ENCODE data around the gene ARHGAP32.

ARHGAP32 gene

DNA sequence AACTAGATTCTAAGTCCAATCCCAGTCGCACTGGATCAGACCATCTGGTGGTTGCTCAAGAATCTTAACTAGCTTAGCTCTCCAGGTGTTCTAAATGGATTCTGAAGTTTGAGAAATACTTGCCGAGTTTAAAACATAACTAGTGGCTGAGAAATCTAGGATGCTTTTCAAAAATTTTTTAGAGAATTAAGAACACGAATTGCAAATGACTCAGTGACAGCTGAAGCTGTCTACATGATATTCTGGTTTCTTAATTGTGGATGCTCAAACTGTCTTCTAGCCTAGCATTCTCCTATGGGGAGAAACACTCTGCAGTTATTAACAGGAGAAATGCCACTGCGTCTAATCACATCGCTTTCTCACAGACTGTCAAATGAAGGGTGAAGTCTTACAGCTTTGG is 229.2 kb downstream of the ARHGAP32 start:
- DNase-seq (ENCODE audit: extremely low read depth in 1 of 2, low read depth in 1 of 2): no peak

DNA sequence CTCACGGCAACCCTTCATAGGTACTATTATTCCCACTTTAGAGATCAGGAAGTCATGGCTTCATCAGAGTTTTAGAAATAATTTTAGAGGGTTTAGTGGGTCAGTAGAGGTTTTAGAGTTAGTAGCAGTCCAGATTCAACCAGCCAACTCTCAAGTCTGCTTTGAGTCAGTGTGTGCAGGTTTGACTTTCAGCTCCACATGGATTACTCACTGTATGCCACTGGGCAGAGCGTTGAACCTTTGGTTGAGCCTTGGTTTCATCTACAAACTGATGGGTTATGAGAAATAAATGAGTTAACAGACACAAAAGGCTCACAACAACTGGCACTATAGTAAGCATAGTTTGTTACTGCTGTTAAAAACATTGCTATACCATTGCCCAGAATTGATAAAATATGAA is 230.5 kb downstream of the ARHGAP32 start:
- DNase-seq (ENCODE audit: extremely low read depth in 1 of 2, low read depth in 1 of 2): no peak

DNA sequence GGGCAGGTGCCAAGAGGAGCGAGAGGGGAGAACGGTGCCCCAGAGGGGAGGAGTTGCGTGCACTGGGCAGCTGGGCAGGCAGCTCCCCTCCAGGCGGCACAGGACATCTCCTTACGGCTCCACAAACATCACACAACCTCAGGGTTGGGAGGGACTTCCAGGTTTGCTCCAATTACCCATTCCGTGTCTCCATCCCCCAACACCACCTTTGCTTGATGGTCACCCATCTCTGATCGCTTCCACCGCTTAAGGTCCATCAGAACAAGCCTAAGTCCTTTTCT is 235.0 kb downstream of the ARHGAP32 start:
- DNase-seq (ENCODE audit: extremely low read depth in 1 of 2, low read depth in 1 of 2): no peak

DNA sequence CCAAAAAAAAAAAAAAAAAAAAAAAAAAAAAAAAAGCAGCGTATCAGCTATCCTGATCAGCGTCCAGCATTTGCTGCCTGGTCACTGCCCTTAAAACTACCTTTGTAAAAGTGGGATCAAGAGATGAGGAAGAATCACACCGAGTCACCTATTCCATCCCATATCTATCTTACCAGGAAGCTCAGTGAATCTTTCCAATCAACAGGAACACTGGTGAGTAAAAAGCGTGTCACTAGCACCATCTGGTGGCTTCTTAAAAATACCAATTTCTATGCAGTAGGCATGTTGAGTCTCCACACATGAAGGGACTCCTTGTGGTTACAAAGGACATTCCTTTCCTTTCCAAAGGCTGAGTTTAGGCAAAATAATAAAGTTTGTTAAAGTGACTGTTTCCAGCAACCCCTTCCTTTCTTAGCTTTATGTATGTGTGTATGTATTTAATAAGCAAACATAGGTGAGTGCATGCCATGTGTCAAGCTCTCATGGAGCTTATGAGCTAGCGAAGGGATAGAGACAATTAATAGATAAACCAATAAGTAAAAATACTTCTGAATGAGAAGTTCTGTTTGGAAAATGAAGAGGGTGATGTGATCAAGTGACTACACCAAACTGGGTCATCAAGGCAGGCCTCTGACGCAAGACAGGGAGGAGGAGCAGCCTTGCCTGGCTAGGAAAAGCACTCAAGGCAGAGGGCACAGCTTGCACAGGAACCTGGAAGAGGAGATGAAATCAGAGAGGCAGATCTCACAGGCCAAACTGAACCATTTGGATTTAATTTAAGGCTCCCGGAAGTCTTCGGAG is 235.5 kb downstream of the ARHGAP32 start:
- no peak for DNase-seq (ENCODE audit: extremely low read depth in 1 of 2, low read depth in 1 of 2)

DNA sequence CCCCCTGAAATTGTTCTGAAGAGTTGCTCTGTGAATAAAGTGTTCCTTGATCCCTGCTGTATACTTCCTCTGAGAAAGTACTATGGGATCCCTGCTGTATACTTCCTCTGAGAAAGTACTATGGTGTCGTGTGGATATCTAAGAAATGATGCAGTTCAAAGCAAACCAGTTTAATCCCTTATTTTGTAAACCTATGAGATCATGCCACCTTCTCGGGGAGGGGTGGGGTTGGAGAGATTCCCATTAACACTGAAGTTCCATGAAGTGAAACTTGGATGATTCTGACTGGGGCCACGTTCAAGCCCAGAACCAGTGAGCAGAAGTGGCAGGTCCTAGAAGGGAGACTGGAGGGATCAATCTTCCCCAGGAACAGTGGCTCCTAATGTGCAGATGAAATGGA is 236.5 kb downstream of the ARHGAP32 start:
- DNase-seq (ENCODE audit: extremely low read depth in 1 of 2, low read depth in 1 of 2): no peak

DNA sequence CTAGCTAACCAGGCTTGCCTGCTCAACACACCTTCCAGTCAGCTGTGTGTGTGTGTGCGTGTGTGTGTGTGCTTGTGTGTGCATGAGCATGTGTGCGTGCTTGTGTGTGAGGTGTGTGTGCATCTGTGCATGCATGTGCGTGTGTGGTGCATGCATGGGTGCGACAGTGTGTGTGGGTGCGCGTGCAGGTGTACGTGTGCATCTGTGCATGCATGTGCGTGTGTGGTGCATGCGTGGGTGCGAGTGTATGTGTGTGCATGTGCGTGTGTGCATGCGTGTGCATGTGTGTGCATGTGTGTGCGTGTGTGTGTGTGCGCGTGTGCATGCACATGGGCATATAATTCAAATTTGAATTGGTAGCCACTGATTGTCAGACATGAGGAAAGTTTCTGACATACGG is 239.0 kb downstream of the ARHGAP32 start:
- DNase-seq (ENCODE audit: extremely low read depth in 1 of 2, low read depth in 1 of 2): no peak

DNA sequence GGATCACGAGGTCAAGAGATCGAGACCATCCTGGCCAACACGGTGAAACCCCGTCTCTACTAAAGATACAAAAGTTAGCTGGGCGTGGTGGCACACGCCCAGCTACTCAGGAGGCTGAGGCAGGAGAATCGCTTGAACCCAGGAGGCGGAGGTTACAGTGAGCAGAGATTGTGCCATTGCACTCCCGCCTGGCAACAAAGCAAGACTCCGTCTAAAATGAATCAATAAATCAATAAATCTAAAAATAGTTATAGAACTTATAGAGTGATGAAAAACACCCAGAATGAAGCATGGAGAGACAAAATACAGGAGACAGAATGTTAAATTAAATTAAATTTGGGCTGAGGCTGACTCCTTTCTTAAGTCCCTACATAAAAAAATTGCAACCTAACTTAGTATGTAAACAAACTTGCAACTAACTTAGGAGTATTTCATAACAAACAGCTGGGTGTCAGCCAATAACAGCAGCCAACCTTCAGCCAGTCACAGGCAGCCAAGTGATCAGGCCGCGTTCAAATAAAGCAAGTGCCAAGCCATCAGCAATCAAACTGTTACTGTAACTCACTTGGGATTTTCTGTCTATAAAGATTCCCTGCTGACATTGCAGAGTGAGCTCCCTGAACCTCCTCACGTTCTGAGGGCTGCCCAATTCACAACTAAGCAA is 242.2 kb downstream of the ARHGAP32 start:
- DNase-seq (ENCODE audit: extremely low read depth in 1 of 2, low read depth in 1 of 2): no peak

DNA sequence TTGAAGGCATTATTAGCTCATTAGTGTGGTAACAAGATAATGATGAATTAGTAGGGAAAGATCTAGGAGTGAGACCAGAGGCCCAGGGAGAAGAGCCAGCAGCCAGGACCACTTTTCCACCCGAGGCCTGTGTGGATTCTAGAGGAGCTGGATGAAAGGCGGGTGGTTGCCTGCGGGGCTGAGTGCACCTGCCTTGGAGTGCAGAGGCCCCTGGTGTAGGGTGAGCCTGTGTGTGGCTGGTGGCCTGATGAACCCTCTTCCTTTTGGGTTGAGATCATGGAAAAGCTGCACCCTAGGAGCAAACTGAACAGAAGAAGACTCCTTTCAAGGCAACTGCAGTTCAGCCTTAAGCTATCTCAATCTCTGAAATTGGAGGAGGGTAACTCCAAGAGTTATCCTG is 243.5 kb downstream of the ARHGAP32 start:
- no peak for DNase-seq (ENCODE audit: extremely low read depth in 1 of 2, low read depth in 1 of 2)

DNA sequence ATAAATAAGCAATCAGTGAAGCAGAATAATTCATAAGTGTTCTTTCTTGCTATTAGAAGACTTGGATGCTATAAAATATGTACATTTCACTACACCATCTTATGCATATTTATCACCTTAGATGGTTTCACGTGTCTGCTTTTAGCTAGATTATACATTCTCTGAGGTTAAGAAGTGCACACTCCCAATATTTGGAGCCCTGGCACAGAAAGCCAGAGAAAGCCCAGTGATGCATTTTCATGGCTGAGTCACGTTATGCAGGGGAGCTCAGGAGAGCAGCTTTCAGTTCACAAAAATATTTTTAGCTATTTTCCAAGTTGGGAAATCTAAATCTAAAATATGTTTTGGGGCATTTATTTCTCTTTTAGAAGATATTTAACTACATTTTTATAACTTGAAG is 244.4 kb downstream of the ARHGAP32 start:
- DNase-seq (ENCODE audit: extremely low read depth in 1 of 2, low read depth in 1 of 2): no peak

DNA sequence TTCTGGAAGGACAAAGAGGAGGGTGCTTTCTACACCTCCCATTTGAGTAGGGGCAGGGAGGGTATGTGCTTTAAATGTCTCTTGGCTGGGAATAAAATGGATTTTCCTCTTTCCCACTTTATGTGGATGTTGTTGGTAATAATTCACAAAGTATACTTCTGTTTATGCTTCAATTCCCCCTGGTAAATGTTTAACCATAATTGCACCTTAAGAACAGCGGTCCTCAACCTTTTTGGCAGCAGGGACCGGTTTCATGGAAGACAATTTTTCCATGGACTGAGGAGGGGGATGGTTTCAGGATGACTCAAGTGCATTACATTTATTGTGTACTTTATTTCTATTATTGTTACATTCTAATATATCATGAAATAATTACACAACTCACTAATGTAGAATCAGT is 245.5 kb downstream of the ARHGAP32 start:
- DNase-seq (ENCODE audit: extremely low read depth in 1 of 2, low read depth in 1 of 2): no peak

DNA sequence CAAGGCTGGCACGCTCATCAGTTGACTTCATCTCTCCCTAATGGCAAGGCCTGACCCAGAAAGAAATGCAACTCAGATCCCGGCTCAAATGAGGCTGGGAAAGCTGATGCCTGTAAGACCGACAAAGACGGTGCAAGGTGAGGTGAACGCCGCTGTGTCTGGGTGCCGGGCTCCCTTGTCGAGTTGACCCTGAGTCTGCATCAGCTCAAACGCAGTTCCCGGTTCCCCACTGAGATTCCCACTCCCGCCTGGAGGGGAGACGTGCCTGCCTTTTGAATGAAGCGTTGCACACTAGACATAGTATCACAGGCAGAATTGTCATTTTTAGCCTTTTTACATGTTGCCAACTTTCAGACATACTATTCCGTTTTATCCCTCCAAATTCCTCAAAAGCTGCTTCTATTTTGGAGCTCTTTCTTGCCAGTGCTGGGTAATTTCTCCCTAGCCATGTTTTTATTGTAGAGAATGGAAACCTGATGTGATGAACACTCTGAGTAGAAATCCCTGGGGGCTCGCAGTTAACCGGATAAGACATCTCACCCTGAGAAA is 248.6 kb downstream of the ARHGAP32 start:
- DNase-seq (ENCODE audit: extremely low read depth in 1 of 2, low read depth in 1 of 2): no peak

DNA sequence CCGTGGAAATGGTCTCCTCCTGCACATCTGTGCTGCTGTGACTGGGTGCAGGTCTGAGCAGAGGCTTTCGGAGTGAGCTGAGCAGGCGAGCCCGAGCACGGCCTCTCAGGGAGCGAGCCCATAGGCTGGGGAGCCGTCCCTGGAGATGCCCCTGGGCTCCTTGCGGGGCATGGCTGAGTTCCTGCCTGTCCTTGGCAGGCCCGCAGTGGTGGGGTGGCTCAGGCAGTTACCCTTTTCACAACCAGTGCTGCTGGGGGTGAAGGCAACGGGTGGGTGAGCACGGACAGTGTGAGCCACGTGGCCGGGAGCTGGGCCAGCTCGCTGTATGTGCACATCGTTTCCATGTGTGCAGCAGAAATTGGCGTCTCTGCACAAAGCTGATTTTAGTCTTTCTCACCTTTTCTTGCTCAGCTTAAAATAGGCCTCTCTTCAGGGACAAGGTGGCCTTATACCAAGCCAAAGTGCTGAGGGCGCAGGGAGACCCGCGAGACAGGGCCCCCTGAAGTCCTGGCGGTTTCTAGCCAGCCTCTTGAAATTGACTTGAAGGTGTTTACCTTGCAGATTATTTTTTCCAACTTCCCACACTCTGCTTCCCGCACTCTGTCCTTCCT is 249.2 kb downstream of the ARHGAP32 start, which contains the start of gene TP53AIP1:
TP53AIP1 (minus strand) TSS at position 55 of the 611 bp plus-strand sequence. CDS start 5,053 bp downstream, outside the sequence.
- no peak for DNase-seq (ENCODE audit: extremely low read depth in 1 of 2, low read depth in 1 of 2)

DNA sequence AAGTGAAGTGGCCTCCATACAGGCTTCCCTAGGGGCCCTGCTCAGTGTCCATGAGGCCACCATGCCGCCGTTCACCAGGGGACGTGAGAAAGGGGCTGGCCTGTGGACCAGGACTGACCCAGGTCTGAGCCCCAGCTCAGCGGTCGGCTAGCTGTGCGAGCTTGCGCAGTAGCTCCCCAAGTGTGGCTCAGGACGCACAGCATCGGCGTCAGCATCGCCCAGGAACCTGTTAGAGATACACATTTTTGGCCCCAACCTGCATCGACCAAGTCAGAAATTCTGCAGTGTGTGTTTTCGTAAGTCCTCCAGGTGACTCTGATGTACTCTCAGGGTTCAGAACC is 249.9 kb downstream of the ARHGAP32 start:
- no peak for DNase-seq (ENCODE audit: extremely low read depth in 1 of 2, low read depth in 1 of 2)

DNA sequence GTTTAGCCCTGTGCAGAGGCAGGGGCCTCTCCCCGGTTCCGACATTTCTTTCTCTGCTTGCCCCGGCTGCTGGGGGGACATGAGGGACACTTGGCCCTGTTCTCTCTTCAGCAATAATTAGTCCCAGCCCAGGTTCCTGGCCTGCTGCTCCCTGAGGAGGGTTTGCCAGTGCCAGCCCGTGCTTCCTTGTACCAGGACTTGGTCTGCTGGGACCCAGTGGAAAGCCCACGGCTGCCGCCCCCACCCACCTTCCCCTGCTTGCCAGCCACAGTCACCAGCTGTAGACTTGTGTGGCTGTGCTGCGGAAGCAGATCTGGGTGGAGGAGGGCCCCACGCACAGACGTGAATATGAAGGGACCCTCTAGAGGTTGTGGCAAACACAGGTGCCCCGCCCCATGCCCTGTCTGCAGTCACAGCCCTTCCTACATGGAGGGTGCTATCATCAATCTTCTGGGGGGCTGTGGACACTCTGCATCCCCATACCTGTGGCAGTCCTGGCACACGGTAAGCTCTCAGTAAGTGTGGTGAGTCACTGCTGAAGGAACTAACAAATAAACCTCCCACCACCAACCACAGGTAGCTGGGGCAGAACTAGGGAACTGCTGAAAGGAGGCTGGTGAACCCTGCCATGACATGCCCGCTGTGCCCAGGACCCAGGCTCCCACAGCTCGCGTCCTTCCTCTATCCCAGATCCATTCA is 250.4 kb downstream of the ARHGAP32 start:
- DNase-seq (ENCODE audit: extremely low read depth in 1 of 2, low read depth in 1 of 2): no peak

DNA sequence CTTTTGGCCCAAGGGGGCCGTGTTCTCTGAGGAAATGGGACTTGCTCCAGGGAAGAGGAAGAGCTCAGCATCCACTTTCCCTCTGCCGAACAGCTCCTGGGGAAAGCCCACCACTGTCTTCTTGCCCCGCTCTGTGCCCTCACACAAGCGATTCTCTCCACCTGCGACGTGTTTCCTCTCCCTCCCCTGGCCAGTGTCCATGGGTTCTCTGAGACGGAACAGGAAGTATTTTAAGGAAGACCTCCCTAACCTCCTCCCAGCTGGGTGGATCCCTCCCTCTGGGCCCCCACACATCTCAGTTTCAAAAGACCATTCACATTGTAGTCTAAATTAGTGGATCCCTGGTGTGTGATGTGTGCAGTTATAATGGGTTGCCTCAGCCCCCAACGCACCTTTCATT is 251.0 kb downstream of the ARHGAP32 start:
- no peak for DNase-seq (ENCODE audit: extremely low read depth in 1 of 2, low read depth in 1 of 2)

DNA sequence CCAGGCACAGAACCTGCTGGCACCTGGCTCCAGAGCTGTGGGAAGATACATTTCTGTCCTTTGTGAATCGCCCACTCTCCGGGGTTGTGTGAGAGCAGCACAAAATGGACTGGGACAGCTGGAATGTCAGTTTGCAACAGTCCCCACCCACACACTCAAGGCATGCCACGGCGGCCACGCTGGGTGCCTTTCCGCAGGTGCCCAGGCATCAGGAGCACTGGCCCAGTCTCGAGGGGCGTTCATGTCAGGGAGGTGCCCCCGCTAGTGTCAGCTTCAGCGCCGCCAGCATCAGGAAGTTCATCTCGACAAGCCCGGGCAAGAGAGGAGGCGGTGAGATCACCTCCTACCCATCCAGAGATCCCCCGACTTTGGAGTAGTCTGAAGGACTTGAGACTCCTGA is 251.5 kb downstream of the ARHGAP32 start:
- DNase-seq (ENCODE audit: extremely low read depth in 1 of 2, low read depth in 1 of 2): no peak

DNA sequence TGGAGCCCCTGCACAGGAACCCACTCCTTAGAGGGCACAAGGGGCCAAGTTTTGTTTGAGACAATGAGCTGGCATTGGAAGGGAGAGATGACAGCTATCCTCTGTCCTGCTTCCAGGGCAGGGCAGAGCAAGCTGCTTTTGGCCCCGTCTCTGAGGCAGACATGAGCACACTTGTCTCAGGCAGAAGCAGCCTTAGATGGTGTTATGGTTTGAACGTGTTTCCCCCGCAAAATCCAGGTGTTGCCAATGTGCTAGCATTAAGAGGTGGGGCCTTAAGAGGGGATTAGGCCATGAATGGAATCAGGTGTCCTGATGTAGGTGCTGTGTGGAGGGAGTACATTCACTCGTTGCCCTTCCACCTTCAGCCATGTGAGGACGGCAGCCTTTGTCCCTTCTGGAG is 252.0 kb downstream of the ARHGAP32 start:
- no peak for DNase-seq (ENCODE audit: extremely low read depth in 1 of 2, low read depth in 1 of 2)

DNA sequence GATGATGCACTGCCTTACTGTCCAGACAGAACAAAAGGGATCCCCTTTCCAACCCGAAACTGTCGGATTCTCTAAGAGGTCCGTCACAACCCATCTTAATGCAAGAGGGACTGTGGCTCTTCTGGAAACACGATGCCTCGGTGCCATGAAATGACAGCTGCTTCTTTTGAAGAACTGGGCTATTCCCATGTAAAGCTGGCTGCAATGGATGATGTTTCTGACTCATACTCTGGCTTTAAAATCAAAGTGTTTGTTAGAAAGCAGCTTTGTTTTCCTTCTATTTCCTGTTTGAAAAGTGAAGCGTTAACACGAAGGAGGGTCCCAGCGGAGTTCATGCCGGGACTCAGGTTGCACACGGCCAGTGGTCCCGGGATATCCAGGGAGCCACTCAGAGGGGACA is 252.5 kb downstream of the ARHGAP32 start:
- DNase-seq (ENCODE audit: extremely low read depth in 1 of 2, low read depth in 1 of 2): no peak

DNA sequence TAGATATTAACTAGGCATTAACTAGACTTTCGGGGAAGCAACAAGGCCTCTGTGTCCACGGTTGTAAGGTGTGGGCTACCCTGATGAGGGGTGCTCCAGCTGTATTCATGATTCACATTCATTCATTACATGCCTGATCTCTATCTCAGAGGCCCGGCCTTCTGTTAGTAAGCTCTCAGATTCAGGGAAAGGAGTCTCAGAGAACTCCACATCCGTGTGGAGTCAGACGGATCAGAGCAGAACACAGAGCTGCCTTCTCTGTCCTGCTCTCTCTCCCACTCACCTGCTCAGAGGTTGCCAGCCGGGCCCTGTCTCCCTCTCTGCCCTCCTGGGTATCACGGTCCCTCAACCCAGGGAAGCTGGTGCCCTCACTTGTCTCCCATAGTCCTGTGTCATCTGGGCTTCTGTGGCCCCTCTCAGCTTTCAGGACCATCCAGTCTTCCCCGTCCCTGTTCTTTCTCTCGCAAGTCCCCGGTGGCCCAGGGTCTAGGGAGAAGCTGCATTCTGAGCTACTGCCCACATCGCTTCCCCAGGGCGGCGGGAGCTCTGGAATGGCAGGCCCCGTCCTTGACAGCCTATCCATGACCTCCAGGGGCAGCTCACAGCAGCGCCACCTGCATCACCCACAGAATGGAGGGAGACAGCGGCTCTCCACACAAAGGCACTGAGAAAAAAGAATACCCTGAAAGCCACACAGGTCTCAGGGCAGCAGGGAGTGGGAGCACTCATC is 253.8 kb downstream of the ARHGAP32 start:
- no peak for DNase-seq (ENCODE audit: extremely low read depth in 1 of 2, low read depth in 1 of 2)

DNA sequence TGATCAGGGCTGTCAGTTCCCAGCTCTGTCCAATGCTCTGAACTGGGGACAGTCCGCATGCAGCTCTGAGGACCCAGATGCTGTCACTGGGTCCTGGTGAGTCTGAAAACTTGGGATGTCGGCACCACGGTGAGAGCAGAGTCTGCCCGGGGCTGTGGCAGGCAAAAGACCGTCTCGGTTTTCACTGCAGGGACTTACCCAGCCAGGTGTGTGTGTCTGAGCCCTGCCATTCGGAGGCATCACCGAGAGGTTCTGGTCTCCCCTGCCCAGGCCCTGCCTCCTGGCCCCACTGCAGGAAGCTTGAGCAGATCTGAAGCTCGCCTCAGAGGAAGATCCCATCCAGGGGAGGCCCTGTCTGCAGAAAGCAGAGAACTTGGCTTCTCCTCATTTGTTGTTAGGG is 254.6 kb downstream of the ARHGAP32 start:
- no peak for DNase-seq (ENCODE audit: extremely low read depth in 1 of 2, low read depth in 1 of 2)

Measured in activated CD8-positive, alpha-beta memory T cell treated with anti-CD3 and anti-CD28 coated beads for 1 hour (primary cell).